HepG2 (cell line): ENCODE data around the gene INTS7. TPM values are rescaled to one million over a fixed set of nuclear protein-coding genes. Genes with fewer than 3 reads are reported as not detected.

Experiments used
- ATAC-seq: fragments of 200-7000 bp; cut with Tn5 transposase; 3 replicates; pipeline ENCODE4 v1.9.1; 2020; ENCODE audit warnings: mild to moderate bottlenecking, moderate library complexity
- BruUV-seq: library from RNA; stranded (reverse); fragments of 400-500 nt; replicated peaks from 2 replicates; lab custom pipeline; 2021; lab: Mats Ljungman, UMichigan
- CTCF ChIA-PET: fragments of 300-600 bp; formaldehyde crosslinking; extraction: SDS; loops from one replicate; lab custom pipeline; 2021; ENCODE audit warnings: low total read pairs, inconsistent platforms, low intra/inter-chr PET ratio; lab: Yijun Ruan, JAX
- POLR2A ChIA-PET: fragments of 350-600 bp; sonication (Branson Sonifier 250); formaldehyde crosslinking; loops from one replicate; lab custom pipeline; 2020; ENCODE audit warnings: antibody characterized with exemption, inconsistent platforms; lab: Yijun Ruan, JAX
- DNase-seq: peaks from one replicate; pipeline ENCODE4 v3.0.0-alpha.2; 2015; ENCODE audit warnings: low spot score
- FAIRE-seq: peaks from 3 replicates; lab custom pipeline; 2011; peaks lifted over from hg19 to GRCh38; lab: Jason Lieb, UNC
- H2AFZ ChIP-seq: one replicate; pipeline ENCODE4 v1.6.1; 2011; ENCODE audit warnings: low read length, inconsistent platforms
- H3K27ac ChIP-seq: fragments of 300-600 bp; 3 replicates; pipeline ENCODE4 v1.8.0; 2011; ENCODE audit warnings: mixed run types, mild to moderate bottlenecking, mixed read lengths, low read length, inconsistent platforms; ENCODE audit not compliant: insufficient read depth; ENCODE audit errors: extremely low read length
- H3K27me3 ChIP-seq, 2 experiments: fragments of 200-600 bp in 1 of 2; 2 replicates in 1 of 2; 3 replicates in 1 of 2; pipeline versions ENCODE4 v1.6.0 to v1.8.0; 2011; ENCODE audit warnings: low read length in 2 of 2, mild to moderate bottlenecking in 2 of 2, moderate library complexity in 2 of 2, inconsistent platforms in 1 of 2; ENCODE audit not compliant: insufficient read depth in 2 of 2, control insufficient read depth in 1 of 2
- H3K36me3 ChIP-seq, 2 experiments: fragments of 200-600 bp in 1 of 2; replicated peaks in 1 of 2; 2 replicates in 1 of 2; 3 replicates in 1 of 2; pipeline versions ENCODE4 v1.5.1 to v1.8.0; 2011; ENCODE audit warnings: low read length in 2 of 2, inconsistent platforms in 1 of 2; ENCODE audit not compliant: insufficient read depth in 2 of 2, control insufficient read depth in 1 of 2
- H3K4me1 ChIP-seq: 2 replicates; pipeline ENCODE4 v1.5.1; 2012; ENCODE audit warnings: low read length, inconsistent platforms; ENCODE audit not compliant: insufficient read depth
- H3K4me2 ChIP-seq: 2 replicates; pipeline ENCODE4 v1.6.0; 2011; ENCODE audit warnings: low read depth, low read length, inconsistent platforms
- H3K4me3 ChIP-seq, 3 experiments: fragments of 200-600 bp in 1 of 3; sonication (generic), shearing (Covaris generic) in 1 of 3; replicated peaks in 1 of 3; 2 replicates each; pipeline ENCODE4 v1.5.1; 2011 to 2016; ENCODE audit warnings: low read length in 3 of 3, inconsistent platforms in 2 of 3, low read depth in 2 of 3, mild to moderate bottlenecking in 2 of 3, control low read depth in 1 of 3, mixed read lengths in 1 of 3; ENCODE audit not compliant: insufficient read depth in 1 of 3
- H3K79me2 ChIP-seq: one replicate; pipeline ENCODE4 v1.6.1; 2011; ENCODE audit warnings: low read length, inconsistent platforms; ENCODE audit not compliant: insufficient read depth
- H3K9ac ChIP-seq: 2 replicates; pipeline ENCODE4 v1.6.0; 2011; ENCODE audit warnings: mild to moderate bottlenecking, low read depth, low read length, inconsistent platforms; ENCODE audit not compliant: insufficient read depth
- H3K9me3 ChIP-seq: 2 replicates; pipeline ENCODE4 v1.5.1; 2012; ENCODE audit warnings: mild to moderate bottlenecking, low read length
- H4K20me1 ChIP-seq: 2 replicates; pipeline ENCODE4 v1.6.0; 2011; ENCODE audit warnings: inconsistent platforms, mild to moderate bottlenecking, low read length, moderate library complexity; ENCODE audit not compliant: insufficient read depth
- ATF7 ChIP-seq, 2 experiments: fragments of 450-650 bp in 1 of 2; sonication (generic) in 1 of 2; formaldehyde crosslinking in 1 of 2; IDR thresholded peaks; 2 replicates each; pipeline versions ENCODE4 v1.4.0 to v1.6.1; 2016 to 2020; ENCODE audit warnings: antibody characterized with exemption in 1 of 2, mild to moderate bottlenecking in 1 of 2, missing genetic modification reagents in 1 of 2
- MLLT10 ChIP-seq: sonication (generic); formaldehyde crosslinking; IDR thresholded peaks from 2 replicates; pipeline ENCODE4 v1.4.0; 2020; ENCODE audit warnings: missing genetic modification reagents
- NFIB ChIP-seq: sonication (generic); formaldehyde crosslinking; IDR thresholded peaks from 2 replicates; pipeline ENCODE4 v1.9.0; 2021; ENCODE audit warnings: missing genetic modification reagents, mild to moderate bottlenecking, borderline replicate concordance
- ONECUT2 ChIP-seq: sonication (generic); formaldehyde crosslinking; IDR thresholded peaks from 2 replicates; pipeline ENCODE4 v1.4.0; 2020; ENCODE audit warnings: missing genetic modification reagents
- PAF1 ChIP-seq: IDR thresholded peaks from 2 replicates; pipeline ENCODE4 v1.6.1; 2016; ENCODE audit warnings: missing genetic modification reagents, missing compliant biosample characterization
- POGZ ChIP-seq: sonication (generic); formaldehyde crosslinking; IDR thresholded peaks from 2 replicates; pipeline ENCODE4 v1.4.0; 2020; ENCODE audit warnings: mild to moderate bottlenecking, missing genetic modification reagents
- RCOR2 ChIP-seq: IDR thresholded peaks from 2 replicates; pipeline ENCODE4 v1.6.1; 2016; ENCODE audit warnings: missing biosample characterization, missing genetic modification reagents
- SETDB1 ChIP-seq: sonication (generic); formaldehyde crosslinking; IDR thresholded peaks from 2 replicates; pipeline ENCODE4 v1.5.1; 2020; ENCODE audit warnings: missing genetic modification reagents, mild to moderate bottlenecking, borderline replicate concordance
- SIX1 ChIP-seq: sonication (generic); formaldehyde crosslinking; IDR thresholded peaks from 2 replicates; pipeline ENCODE4 v1.4.0; 2020; ENCODE audit warnings: missing genetic modification reagents, borderline replicate concordance
- THAP11 ChIP-seq: IDR thresholded peaks from 2 replicates; pipeline ENCODE4 v1.6.1; 2016; ENCODE audit warnings: missing biosample characterization, missing genetic modification reagents
- ZBTB3 ChIP-seq: sonication (generic); formaldehyde crosslinking; IDR thresholded peaks from 2 replicates; pipeline ENCODE4 v1.4.0; 2020; ENCODE audit warnings: low read depth, mild to moderate bottlenecking, moderate library complexity, missing genetic modification reagents, borderline replicate concordance
- ZBTB7A ChIP-seq: sonication (generic); formaldehyde crosslinking; IDR thresholded peaks from 2 replicates; pipeline ENCODE4 v1.8.0; 2022; ENCODE audit warnings: mild to moderate bottlenecking, missing genetic modification reagents
- ZEB1 ChIP-seq: IDR thresholded peaks from 2 replicates; pipeline ENCODE4 v1.6.1; 2012; ENCODE audit warnings: mild to moderate bottlenecking, low read depth, inconsistent platforms; ENCODE audit not compliant: insufficient replicate concordance
- ZNF230 ChIP-seq: sonication (generic); formaldehyde crosslinking; IDR thresholded peaks from 2 replicates; pipeline ENCODE4 v1.4.0; 2020; ENCODE audit warnings: mild to moderate bottlenecking, missing genetic modification reagents
- ZNF232 ChIP-seq: sonication (generic); formaldehyde crosslinking; IDR thresholded peaks from 2 replicates; pipeline ENCODE4 v1.4.0; 2020; ENCODE audit warnings: missing genetic modification reagents, borderline replicate concordance
- ZNF253 ChIP-seq: sonication (generic); formaldehyde crosslinking; IDR thresholded peaks from 2 replicates; pipeline ENCODE4 v1.8.0; 2022; ENCODE audit warnings: mild to moderate bottlenecking, missing genetic modification reagents, borderline replicate concordance
- ZNF256 ChIP-seq: sonication (generic); formaldehyde crosslinking; conservative IDR thresholded peaks from 2 replicates; pipeline ENCODE4 v1.4.0; 2020; ENCODE audit warnings: missing genetic modification reagents
- ZNF282 ChIP-seq: fragments of 450-650 bp; IDR thresholded peaks from 2 replicates; pipeline ENCODE4 v1.6.1; 2018; ENCODE audit not compliant: partially characterized antibody
- ZNF335 ChIP-seq: sonication (generic); formaldehyde crosslinking; IDR thresholded peaks from 2 replicates; pipeline ENCODE4 v1.4.0; 2020; ENCODE audit warnings: missing genetic modification reagents
- ZNF644 ChIP-seq: IDR thresholded peaks from 2 replicates; pipeline ENCODE4 v1.6.1; 2016; ENCODE audit warnings: low read depth
- ZNF652 ChIP-seq: IDR thresholded peaks from 2 replicates; pipeline ENCODE4 v1.6.1; 2016; ENCODE audit warnings: low read depth, borderline replicate concordance
- ZNF761 ChIP-seq: sonication (generic); formaldehyde crosslinking; conservative IDR thresholded peaks from 2 replicates; pipeline ENCODE4 v1.4.0; 2020; ENCODE audit warnings: mild to moderate bottlenecking, missing genetic modification reagents
- WGBS: methylation state at CpG from one replicate; pipeline ENCODE4 v1.1.6; 2017; ENCODE audit warnings: low lambda C conversion rate; 5-methylcytosine and 5-hydroxymethylcytosine counted together
- in situ Hi-C: cut with HindIII; loops from 2 replicates; pipeline ENCODE4 v1.10.0; 2017; ENCODE audit warnings: low pct_unique_long_range_greater_than_20kb; ENCODE audit not compliant: extremely low pct_ligation_motif_present
- intact Hi-C: fragments of 100-400 bp; cut with micrococcal nuclease; formaldehyde crosslinking; loops from one replicate; pipeline ENCODE4 v1.10.0; 2022; ENCODE audit not compliant: unreplicated experiment
- polyA plus RNA-seq, 8 experiments: library from polyadenylated mRNA; depleted of rRNA in 3 of 8; stranded (reverse) in 7 of 8; unstranded in 1 of 8; fragments of >200 nt; fragmentation: Illumina TruSeq in 4 of 8; extraction: Trizol in 4 of 8; gene quantifications; 2 replicates each; pipeline versions ENCODE4 v1.2.1 to v1.2.3, GENCODE V29; 2011 to 2016; ENCODE audit warnings: low read depth in 4 of 8, missing spikeins in 1 of 8, mixed read lengths in 1 of 8; ENCODE audit not compliant: insufficient read depth in 1 of 8
- total RNA-seq, 5 experiments: library from RNA; depleted of rRNA; stranded (reverse); fragments of >200 nt; fragmentation: Illumina TruSeq; extraction: Trizol; gene quantifications; 2 replicates each; pipeline ENCODE4 v1.2.3, GENCODE V29; 2016; ENCODE audit warnings: low read depth in 1 of 5
- TF ChIP-seq, protein P1 (sequence below): sonication (generic); formaldehyde crosslinking; IDR thresholded peaks from 2 replicates; pipeline ENCODE4 v1.4.0; 2020; ENCODE audit warnings: mild to moderate bottlenecking, missing genetic modification reagents, borderline replicate concordance
- TF ChIP-seq, protein P2 (sequence below): sonication (generic); formaldehyde crosslinking; IDR thresholded peaks from 2 replicates; pipeline ENCODE4 v1.4.0; 2020; ENCODE audit warnings: missing genetic modification reagents, mild to moderate bottlenecking, borderline replicate concordance

INTS7 gene
- total and polyA plus RNA-seq, 2 of the 13 experiments (the other 11 are each of a cell fraction or from before 2014, with no cell fraction given): 18.3 to 22.4 TPM

DNA sequence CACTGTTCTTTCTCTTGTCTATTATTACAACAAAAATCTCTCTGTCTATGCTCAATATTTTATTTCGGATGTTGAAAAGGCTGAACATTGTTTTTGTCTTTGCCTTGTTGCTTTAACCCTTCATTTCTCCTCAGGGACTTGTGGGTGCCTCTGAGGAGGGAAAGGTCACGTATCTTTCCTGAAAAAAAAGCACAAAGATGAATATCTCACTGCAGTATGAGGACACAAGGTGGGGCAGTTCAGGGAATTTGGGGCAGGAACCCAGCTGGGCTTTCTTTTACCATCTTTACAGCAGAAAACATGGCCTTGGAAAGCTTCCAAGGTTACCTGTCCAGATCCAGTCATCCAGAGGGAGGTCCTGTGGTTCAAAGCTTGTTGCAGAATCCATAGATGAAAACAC lies 105.7 kb downstream of the INTS7 start:
- no peaks in the 10 kb centered on the region for H3K36me3 ChIP-seq
- H3K4me2 ChIP-seq: peak overlapping the region; percentile 78
- peak overlapping the region; percentile 75 for H2AFZ ChIP-seq
- ChIA-PET CTCF (no interaction called here), POLR2A (interaction anchor here (1.4 to 2.3 kb wide), 3 partner anchors 9 to 101 kb away, joined by 5 to 13 read pairs (median 5); no protein-coding TSS in a partner anchor)
- no peak for ATAC-seq
- H3K27me3 ChIP-seq: no peaks in the 10 kb centered on the region
- DNase-seq: no peak
- peak overlapping the region; percentile 32 to 61 (median 41); a peak in 4 of 6 replicates for H3K4me3 ChIP-seq
- no peak for FAIRE-seq
- H3K9me3 ChIP-seq: no peaks in the 10 kb centered on the region
- no peaks in the 10 kb centered on the region for H3K79me2 ChIP-seq
- 77% methylated on average over 2 of the region's 2 CpGs for WGBS
- in situ Hi-C loops (no loop called here), intact Hi-C loops (loop anchor here (5.0 kb wide), 2 partner anchors 42 to 247 kb away; no protein-coding TSS in a partner anchor)
- peak overlapping the region; percentile 51 for H3K9ac ChIP-seq
- H3K4me1 ChIP-seq: peaks cover 34% of the 10 kb centered on the region
- peak overlapping the region; percentile 72 for H3K27ac ChIP-seq
- BruUV-seq: no TSS peak
- no peaks in the 10 kb centered on the region for H4K20me1 ChIP-seq
- no peak for TF ChIP-seq ZNF282
- TF ChIP-seq ZEB1: no peak
- no peak for TF ChIP-seq ZNF256 (CRISPR knock-in tag)
- TF ChIP-seq ONECUT2 (CRISPR knock-in tag): no peak
- TF ChIP-seq SETDB1 (CRISPR knock-in tag): 0 out of 2 replicates have a peak, but pooled peaks have one; percentile 35
- peak; percentile 33; the same call in 1 of the 2 replicates for TF ChIP-seq ZNF644
- TF ChIP-seq MLLT10 (CRISPR knock-in tag): no peak
- TF ChIP-seq ZNF253 (CRISPR knock-in tag): no peak
- no peak for TF ChIP-seq ATF7 (IDR thresholded peaks at IDR 0.05)
- TF ChIP-seq ATF7 (CRISPR knock-in tag; IDR thresholded peaks at IDR 0.05): no peak
- no peak for TF ChIP-seq ZNF335 (CRISPR knock-in tag)
- no peak for TF ChIP-seq RCOR2 (CRISPR knock-in tag)
- TF ChIP-seq PAF1: no peak
- no peak for TF ChIP-seq ZBTB3
- no peak for TF ChIP-seq ZBTB7A
- TF ChIP-seq ZNF230 (CRISPR knock-in tag): no peak
- TF ChIP-seq, protein P1, sequence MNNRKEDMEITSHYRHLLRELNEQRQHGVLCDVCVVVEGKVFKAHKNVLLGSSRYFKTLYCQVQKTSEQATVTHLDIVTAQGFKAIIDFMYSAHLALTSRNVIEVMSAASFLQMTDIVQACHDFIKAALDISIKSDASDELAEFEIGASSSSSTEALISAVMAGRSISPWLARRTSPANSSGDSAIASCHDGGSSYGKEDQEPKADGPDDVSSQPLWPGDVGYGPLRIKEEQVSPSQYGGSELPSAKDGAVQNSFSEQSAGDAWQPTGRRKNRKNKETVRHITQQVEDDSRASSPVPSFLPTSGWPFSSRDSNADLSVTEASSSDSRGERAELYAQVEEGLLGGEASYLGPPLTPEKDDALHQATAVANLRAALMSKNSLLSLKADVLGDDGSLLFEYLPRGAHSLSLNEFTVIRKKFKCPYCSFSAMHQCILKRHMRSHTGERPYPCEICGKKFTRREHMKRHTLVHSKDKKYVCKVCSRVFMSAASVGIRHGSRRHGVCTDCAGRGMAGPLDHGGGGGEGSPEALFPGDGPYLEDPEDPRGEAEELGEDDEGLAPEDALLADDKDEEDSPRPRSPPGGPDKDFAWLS (CRISPR knock-in tag): no peak
- TF ChIP-seq THAP11: 0 out of 2 replicates have a peak, but pooled peaks have one; percentile 15
- TF ChIP-seq POGZ (CRISPR knock-in tag): no peak
- no peak for TF ChIP-seq NFIB
- no peak for TF ChIP-seq SIX1 (CRISPR knock-in tag)
- TF ChIP-seq ZNF761 (CRISPR knock-in tag): 0 out of 2 replicates have a peak, but pooled peaks have one; percentile 7
- TF ChIP-seq ZNF652 (CRISPR knock-in tag): 0 out of 2 replicates have a peak, but pooled peaks have one; percentile 10
- TF ChIP-seq, protein P2, sequence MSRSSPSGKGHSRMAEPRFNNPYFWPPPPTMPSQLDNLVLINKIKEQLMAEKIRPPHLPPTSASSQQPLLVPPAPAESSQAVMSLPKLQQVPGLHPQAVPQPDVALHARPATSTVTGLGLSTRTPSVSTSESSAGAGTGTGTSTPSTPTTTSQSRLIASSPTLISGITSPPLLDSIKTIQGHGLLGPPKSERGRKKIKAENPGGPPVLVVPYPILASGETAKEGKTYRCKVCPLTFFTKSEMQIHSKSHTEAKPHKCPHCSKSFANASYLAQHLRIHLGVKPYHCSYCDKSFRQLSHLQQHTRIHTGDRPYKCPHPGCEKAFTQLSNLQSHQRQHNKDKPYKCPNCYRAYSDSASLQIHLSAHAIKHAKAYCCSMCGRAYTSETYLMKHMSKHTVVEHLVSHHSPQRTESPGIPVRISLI: 0 out of 2 replicates have a peak, but pooled peaks have one; percentile 38
- 0 out of 2 replicates have a peak, but pooled peaks have one; percentile 12 for TF ChIP-seq ZNF232 (CRISPR knock-in tag)
